K562 (cell line): ENCODE measurements around the gene TESK1.

ENCODE experiments used
- FOXK1 ChIP-seq: sonication (generic); formaldehyde crosslinking; IDR thresholded peaks from 2 replicates; pipeline ENCODE4 v1.8.0; 2022; ENCODE audit warnings: missing genetic modification reagents, mild to moderate bottlenecking, borderline replicate concordance
- MAZ ChIP-seq, 2 experiments: fragments of 450-650 bp in 1 of 2; sonication (generic) in 1 of 2; formaldehyde crosslinking; IDR thresholded peaks in 1 of 2; conservative IDR thresholded peaks in 1 of 2; 2 replicates each; pipeline versions ENCODE4 v1.4.0 to v1.5.0; 2020; ENCODE audit warnings: mild to moderate bottlenecking in 1 of 2, missing genetic modification reagents in 1 of 2
- NR2C1 ChIP-seq, 2 experiments: fragments of 450-650 bp; IDR thresholded peaks; 2 replicates each; pipeline ENCODE4 v1.6.1; 2017; ENCODE audit warnings: mild to moderate bottlenecking in 2 of 2, antibody characterized with exemption in 1 of 2, inconsistent platforms in 1 of 2, missing compliant biosample characterization in 1 of 2, missing genetic modification characterization in 1 of 2
- RNF2 ChIP-seq: sonication (generic); IDR thresholded peaks from 2 replicates; pipeline ENCODE4 v1.6.1; 2016
- TAF1 ChIP-seq: IDR thresholded peaks from 2 replicates; pipeline ENCODE4 v1.6.1; 2011; ENCODE audit warnings: mild to moderate bottlenecking, low read length, moderate library complexity; ENCODE audit not compliant: insufficient read depth, control insufficient read depth, severe bottlenecking; ENCODE audit errors: extremely low read depth
- TF ChIP-seq, protein P1 (sequence below), 3 experiments: IDR thresholded peaks in 2 of 3; conservative IDR thresholded peaks in 1 of 3; 2 replicates each; pipeline ENCODE4 v1.5.1; 2011 to 2012; ENCODE audit warnings: low read length in 3 of 3, mild to moderate bottlenecking in 3 of 3, control low read depth in 2 of 3, improper control_type of control experiment in 1 of 3, inconsistent platforms in 1 of 3, low read depth in 1 of 3, mixed read lengths in 1 of 3, moderate library complexity in 1 of 3; ENCODE audit not compliant: insufficient read depth in 2 of 3

DNA sequence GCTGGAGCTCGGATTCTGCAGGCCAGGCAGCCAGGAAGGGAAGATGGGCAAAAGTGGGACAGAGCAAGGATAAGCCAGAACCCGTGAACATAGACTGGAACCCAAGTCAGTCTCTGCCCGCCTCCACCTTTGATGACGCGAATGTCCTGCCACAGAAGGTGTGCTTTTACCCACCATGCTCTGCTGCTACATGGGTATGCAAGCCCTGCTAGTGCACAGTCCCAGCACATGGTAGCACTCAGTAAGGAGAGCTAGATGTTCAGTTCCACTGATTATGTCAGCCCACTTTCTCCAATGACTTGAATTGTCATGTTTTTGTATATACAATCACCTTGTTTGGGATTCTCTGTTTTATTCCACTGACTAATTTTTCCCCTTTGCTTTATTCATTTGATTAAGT, 24.5 kb downstream of the TESK1 start:
- no peak for TF ChIP-seq MAZ (CRISPR knock-in tag; conservative IDR thresholded peaks at IDR 0.05 in 1 of 2, IDR thresholded peaks at IDR 0.05 in 1 of 2)
- TF ChIP-seq NR2C1 (IDR thresholded peaks at IDR 0.05): no peak
- TF ChIP-seq NR2C1 (tag; IDR thresholded peaks at IDR 0.05): no peak
- TF ChIP-seq RNF2: no peak
- no peak for TF ChIP-seq FOXK1 (CRISPR knock-in tag)
- TF ChIP-seq, protein P1, sequence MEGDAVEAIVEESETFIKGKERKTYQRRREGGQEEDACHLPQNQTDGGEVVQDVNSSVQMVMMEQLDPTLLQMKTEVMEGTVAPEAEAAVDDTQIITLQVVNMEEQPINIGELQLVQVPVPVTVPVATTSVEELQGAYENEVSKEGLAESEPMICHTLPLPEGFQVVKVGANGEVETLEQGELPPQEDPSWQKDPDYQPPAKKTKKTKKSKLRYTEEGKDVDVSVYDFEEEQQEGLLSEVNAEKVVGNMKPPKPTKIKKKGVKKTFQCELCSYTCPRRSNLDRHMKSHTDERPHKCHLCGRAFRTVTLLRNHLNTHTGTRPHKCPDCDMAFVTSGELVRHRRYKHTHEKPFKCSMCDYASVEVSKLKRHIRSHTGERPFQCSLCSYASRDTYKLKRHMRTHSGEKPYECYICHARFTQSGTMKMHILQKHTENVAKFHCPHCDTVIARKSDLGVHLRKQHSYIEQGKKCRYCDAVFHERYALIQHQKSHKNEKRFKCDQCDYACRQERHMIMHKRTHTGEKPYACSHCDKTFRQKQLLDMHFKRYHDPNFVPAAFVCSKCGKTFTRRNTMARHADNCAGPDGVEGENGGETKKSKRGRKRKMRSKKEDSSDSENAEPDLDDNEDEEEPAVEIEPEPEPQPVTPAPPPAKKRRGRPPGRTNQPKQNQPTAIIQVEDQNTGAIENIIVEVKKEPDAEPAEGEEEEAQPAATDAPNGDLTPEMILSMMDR (IDR thresholded peaks at IDR 0.05 in 2 of 3, conservative IDR thresholded peaks at IDR 0.05 in 1 of 3; ENCODE audit: insufficient read depth in 2 of 3, low read depth in 1 of 3, low read length in 3 of 3): no peak
- TF ChIP-seq TAF1: no peak
